Measurements from ENCODE around the gene THSD7B. TPM values are rescaled to one million over a fixed set of nuclear protein-coding genes. Genes with fewer than 3 reads are reported as not detected.

The THSD7B gene
- total RNA-seq, 1 experiment from 2014 or later, result under 0.01 TPM

GRCh38 chr2:137190411-137191195 lies 425.3 kb downstream of the THSD7B start:
- no peaks in the 10 kb centered on the region for H3K9me2 ChIP-seq (replicated peaks; ENCODE audit: low read length)
- BruUV-seq (replicated peaks), result no TSS peak
- H4K20me1 ChIP-seq (ENCODE audit: low read length), result no peaks in the 10 kb centered on the region
- H3F3A ChIP-seq (ENCODE audit: low read length, unreplicated experiment), result no peaks in the 10 kb centered on the region
- H3K27me3 ChIP-seq (ENCODE audit: low read length), result no peaks in the 10 kb centered on the region
- ChIA-PET CTCF (no interaction called here), POLR2A (ENCODE audit: unreplicated experiment) (no interaction called here)
- H3K9ac ChIP-seq (ENCODE audit: low read length), result no peak overlapping the region
- H3K79me2 ChIP-seq (ENCODE audit: low read length), result no peaks in the 10 kb centered on the region
- H2AFZ ChIP-seq (ENCODE audit: low read length), result no peak overlapping the region
- DNase-seq (no peak), ATAC-seq (no peak)
- TF ChIP-seq EZH2 (IDR thresholded peaks at IDR 0.05; ENCODE audit: low read length, unreplicated experiment), result no peak
- no peak for TF ChIP-seq EZH2phosphoT487 (IDR thresholded peaks at IDR 0.05; ENCODE audit: borderline replicate concordance, low read length)
- TF ChIP-seq CTCF (conservative IDR thresholded peaks at IDR 0.05; ENCODE audit: low read depth, low read length), result no peak
- no peaks in the 10 kb centered on the region for H3K36me3 ChIP-seq (ENCODE audit: low read depth, low read length)
- H3K9me3 ChIP-seq (ENCODE audit: low read length), result no peaks in the 10 kb centered on the region
- H3K4me1 ChIP-seq (ENCODE audit: insufficient read depth, low read length), result no peaks in the 10 kb centered on the region; the same call in 1 of the 2 replicates
- intact Hi-C loops (cut with micrococcal nuclease), result no loop called here
- H3K4me2 ChIP-seq (ENCODE audit: low read length), result no peak overlapping the region
- no peak overlapping the region for H3K27ac ChIP-seq (ENCODE audit: low read length)
- no peak overlapping the region for H3K4me3 ChIP-seq (ENCODE audit: low read length)

GRCh38 chr2:137192366-137193310 lies 427.3 kb downstream of the THSD7B start:
- ATAC-seq, result peak; percentile 51
- TF ChIP-seq EZH2phosphoT487 (IDR thresholded peaks at IDR 0.05; ENCODE audit: borderline replicate concordance, low read length) (no peak), CTCF (conservative IDR thresholded peaks at IDR 0.05; ENCODE audit: low read depth, low read length) (no peak), EZH2 (IDR thresholded peaks at IDR 0.05; ENCODE audit: low read length, unreplicated experiment) (no peak)
- H3F3A ChIP-seq (ENCODE audit: low read length, unreplicated experiment), result no peaks in the 10 kb centered on the region

More at GRCh38 chr2:137192366-137193310, 427.3 kb downstream of the THSD7B start:
- peak; percentile 65 for DNase-seq
- H3K4me2 ChIP-seq (ENCODE audit: low read length), result no peak overlapping the region
- no peak overlapping the region for H2AFZ ChIP-seq (ENCODE audit: low read length)
- no peak overlapping the region for H3K4me3 ChIP-seq (ENCODE audit: low read length)
- H3K79me2 ChIP-seq (ENCODE audit: low read length), result no peaks in the 10 kb centered on the region
- no peak overlapping the region for H3K27ac ChIP-seq (ENCODE audit: low read length)
- no peaks in the 10 kb centered on the region for H4K20me1 ChIP-seq (ENCODE audit: low read length)
- CTCF ChIA-PET, result no interaction called here
- H3K9me2 ChIP-seq (replicated peaks; ENCODE audit: low read length), result no peaks in the 10 kb centered on the region
- intact Hi-C loops (cut with micrococcal nuclease), result no loop called here
- H3K27me3 ChIP-seq (ENCODE audit: low read length), result peaks cover 17% of the 10 kb centered on the region
- H3K9me3 ChIP-seq (ENCODE audit: low read length), result no peaks in the 10 kb centered on the region
- POLR2A ChIA-PET (ENCODE audit: unreplicated experiment), result no interaction called here
- no peaks in the 10 kb centered on the region; the same call in 1 of the 2 replicates for H3K4me1 ChIP-seq (ENCODE audit: insufficient read depth, low read length)
- BruUV-seq (replicated peaks), result no TSS peak
- no peak overlapping the region for H3K9ac ChIP-seq (ENCODE audit: low read length)
- no peaks in the 10 kb centered on the region for H3K36me3 ChIP-seq (ENCODE audit: low read depth, low read length)

Measured in PC-3 (cell line).